ENCODE results near the gene CMTM5.

Gene CMTM5

GRCh38 chr14:23376482-23377197 lies at the start of gene CMTM5:
CMTM5 (plus strand) TSS chr14:23377046; CDS start chr14:23377252, 206 bp downstream.
- H3K27ac ChIP-seq, result peak within 1 kb of the TSS in 1 of 2 donors; percentile 49
- no peak for DNase-seq (ENCODE audit: low spot score)
- peak within 1 kb of the TSS; percentile 44 for H3K4me3 ChIP-seq
- no peak for TF ChIP-seq CTCF (IDR thresholded peaks at IDR 0.05)

DNA sequence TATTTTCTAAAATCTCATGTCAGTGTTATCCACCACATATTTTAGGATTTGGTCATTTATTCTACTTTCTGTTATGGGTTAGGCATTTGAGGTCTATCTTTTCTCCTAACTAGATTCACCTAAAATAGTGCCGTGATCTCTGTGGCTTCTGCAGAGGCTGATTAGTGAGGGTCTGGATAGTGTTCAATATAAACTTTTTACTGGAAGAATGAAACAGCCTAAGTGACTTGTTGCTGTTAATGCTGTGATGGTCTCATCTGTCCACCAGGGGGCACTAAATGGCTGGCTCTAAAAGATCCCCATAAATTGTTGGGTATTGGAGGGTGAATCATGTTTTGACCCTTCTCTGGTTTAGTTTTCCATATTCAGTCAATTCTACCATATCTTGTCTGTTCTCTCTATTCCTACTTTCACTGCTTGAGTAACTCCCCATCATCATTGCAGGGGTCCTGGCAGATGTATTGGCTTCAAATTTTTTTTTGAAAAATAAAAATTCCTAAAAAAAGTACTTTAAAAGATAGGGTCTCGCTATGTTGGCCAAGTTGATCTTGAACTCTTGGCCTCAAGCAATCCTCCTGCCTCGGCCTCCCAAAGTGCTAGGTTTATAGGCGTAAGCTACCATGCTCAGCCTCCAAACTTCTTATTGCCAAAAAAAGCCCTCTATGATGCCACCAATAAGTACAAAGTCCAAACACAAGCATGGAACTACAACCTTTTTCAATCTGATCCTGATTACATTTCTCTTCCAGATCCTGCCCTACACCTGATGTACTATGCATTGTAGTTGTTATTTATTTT lies 48.7 kb upstream of the CMTM5 start:
- Histone ChIP-seq H3K27ac (no peak overlapping the region), H3K4me3 (no peak overlapping the region)
- TF ChIP-seq CTCF (IDR thresholded peaks at IDR 0.05), result peak; percentile 60
- no peak for DNase-seq (ENCODE audit: low spot score)

DNA sequence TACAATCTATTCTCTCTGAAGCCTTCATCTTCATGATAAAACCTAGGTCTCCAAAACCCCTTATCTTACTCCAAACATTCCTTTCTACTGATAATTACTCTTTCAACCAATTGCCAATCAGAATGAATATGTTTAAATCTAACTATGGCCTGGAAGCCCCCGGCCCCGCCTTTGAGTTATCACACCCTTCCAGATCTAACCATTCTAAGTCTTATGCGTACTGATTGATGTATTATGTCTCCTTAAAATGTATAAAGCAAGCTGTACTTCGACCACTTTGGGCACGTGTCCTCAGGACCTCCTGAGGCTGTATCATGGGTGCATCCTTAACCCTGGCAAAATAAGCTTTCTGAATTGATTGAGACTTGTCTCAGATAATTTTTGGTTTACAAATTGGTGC lies 41.2 kb upstream of the CMTM5 start:
- TF ChIP-seq CTCF (IDR thresholded peaks at IDR 0.05), result no peak
- H3K27ac ChIP-seq, result no peak overlapping the region
- no peak for DNase-seq (ENCODE audit: low spot score)
- no peak overlapping the region for H3K4me3 ChIP-seq

GRCh38 chr14:23339506-23340268 lies 37.2 kb upstream of the CMTM5 start:
- Histone ChIP-seq H3K4me3 (no peak overlapping the region), H3K27ac (no peak overlapping the region)
- no peak for DNase-seq (ENCODE audit: low spot score)
- TF ChIP-seq CTCF (IDR thresholded peaks at IDR 0.05), result no peak

GRCh38 chr14:23344481-23344880 lies 32.4 kb upstream of the CMTM5 start:
- Histone ChIP-seq H3K27ac (no peak overlapping the region), H3K4me3 (no peak overlapping the region)
- DNase-seq (ENCODE audit: low spot score), result no peak
- no peak for TF ChIP-seq CTCF (IDR thresholded peaks at IDR 0.05)

- Histone ChIP-seq H3K4me3 (no peak overlapping the region), H3K27ac (no peak overlapping the region)
- no peak for DNase-seq (ENCODE audit: low spot score)
- no peak for TF ChIP-seq CTCF (IDR thresholded peaks at IDR 0.05)
Measured at GRCh38 chr14:23345987-23346692, 30.7 kb upstream of the CMTM5 start.

Data from coronary artery (tissue), 2 donors.